Stimulated activated CD4-positive, alpha-beta T cell treated with anti-CD3 and anti-CD28 coated beads, Interleukin-15, amount 100 ng/mL, for 1 hour (primary cell): ENCODE results near the gene GNG5.
A peak's percentile ranks its signal among the peaks of the same experiment; 100 is the strongest.
"Not testable (repeated sequence)": the region's sequence is repeated elsewhere in the genome, so short reads cannot be mapped to it uniquely, and the experiment has no call there.

Source experiments
- DNase-seq, 2 donors: peaks; one replicate each; pipeline ENCODE4 v3.0.0-alpha.2; 2020; ENCODE audit warnings: low read depth in 1 of 2, low spot score in 1 of 2

The GNG5 gene

DNA sequence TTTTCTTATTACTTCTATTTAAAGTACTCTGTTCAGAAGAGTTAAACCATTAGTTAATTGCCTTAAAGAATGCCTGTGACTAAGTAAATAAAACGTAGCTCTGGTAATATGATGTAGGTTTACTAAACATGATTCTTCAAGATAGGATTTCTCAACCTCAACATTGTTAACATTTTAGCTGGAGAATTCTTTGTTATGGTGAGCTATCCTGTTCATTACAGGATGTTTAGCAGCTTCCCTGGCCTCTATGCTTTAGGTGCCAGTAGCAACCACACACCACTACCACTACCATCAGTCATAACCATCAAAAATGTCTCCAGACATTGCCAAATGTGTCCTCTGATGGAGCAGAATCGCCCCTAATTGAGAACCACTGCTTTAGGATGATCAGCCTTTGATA, 16.6 kb downstream of the GNG5 start:
- DNase-seq = no peak

DNA sequence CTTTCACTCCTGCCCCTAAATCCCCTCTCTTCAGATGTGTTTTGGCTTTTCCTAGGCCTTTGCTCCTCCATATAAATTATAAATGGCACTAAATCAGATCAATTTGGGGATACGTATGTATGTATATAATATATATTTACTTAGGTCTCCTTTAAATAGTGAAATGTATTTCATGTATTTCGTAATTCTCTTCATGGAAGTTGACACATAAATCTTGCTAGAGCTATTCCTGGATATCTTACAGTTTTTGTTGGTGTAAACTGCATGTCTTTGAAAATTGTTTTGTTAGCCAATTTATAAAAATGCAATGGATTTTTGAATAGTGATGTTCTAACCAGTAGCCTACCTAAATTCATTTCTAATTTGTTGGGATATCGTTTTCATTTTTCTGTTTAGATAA, 18.3 kb downstream of the GNG5 start:
- DNase-seq = no peak

DNA sequence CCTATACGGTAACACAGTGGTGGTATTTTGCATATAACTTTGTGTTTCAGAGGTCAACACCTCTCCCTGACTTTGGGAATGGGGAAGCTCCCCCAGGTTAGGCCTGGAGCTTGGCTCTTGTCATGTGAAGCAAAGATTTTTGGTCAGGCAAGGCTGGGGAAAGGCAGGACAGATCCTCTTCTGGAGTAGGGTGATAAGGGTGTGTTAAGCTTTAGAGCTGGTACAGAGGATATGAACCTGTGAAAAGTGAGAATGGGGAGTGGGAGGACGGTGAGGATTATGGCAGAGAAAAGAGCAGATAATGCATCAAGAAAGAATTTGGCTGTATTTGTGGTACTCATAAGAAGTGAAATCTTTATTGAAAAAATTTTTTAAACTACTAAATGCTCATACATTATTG, 25.1 kb downstream of the GNG5 start:
- DNase-seq = no peak

DNA sequence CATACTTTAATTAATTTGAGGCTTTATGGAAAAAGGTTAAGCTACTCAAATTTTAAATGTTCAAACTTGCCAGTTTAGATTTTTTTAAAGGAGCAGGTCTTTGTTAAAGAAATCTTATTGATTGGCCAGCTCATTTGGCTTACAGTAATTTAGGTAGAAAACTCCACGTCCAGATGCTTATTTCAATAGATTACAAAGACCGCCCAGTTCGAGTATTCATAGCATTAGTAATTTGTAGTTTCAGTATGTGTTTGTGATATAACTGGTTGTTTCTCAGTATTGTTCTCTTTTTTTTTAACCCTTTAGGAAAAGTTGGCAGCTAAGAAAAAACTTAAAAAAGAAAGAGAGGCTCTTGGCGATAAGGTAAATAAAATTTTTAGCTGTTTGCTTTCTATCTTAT, 25.7 kb downstream of the GNG5 start:
- no peak for DNase-seq

DNA sequence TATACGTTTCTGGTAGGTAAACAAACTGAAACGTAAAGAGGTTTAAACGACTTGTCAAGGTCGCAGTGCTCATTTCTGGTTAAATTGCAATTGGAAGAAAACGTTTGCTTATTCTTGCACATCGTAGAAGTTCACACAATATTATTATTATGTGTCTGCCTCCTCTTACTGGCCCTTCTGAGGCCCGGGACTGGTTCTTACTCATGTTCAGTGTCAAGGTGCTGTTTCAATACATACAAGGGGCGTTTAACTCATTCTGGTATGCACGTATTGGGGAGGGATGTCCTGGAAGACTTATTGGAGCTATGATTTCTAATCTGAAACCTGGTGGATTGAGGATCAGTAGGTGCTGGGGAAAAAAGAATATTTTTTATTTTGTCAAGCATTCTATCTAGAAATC, 26.4 kb downstream of the GNG5 start:
- DNase-seq = no peak

DNA sequence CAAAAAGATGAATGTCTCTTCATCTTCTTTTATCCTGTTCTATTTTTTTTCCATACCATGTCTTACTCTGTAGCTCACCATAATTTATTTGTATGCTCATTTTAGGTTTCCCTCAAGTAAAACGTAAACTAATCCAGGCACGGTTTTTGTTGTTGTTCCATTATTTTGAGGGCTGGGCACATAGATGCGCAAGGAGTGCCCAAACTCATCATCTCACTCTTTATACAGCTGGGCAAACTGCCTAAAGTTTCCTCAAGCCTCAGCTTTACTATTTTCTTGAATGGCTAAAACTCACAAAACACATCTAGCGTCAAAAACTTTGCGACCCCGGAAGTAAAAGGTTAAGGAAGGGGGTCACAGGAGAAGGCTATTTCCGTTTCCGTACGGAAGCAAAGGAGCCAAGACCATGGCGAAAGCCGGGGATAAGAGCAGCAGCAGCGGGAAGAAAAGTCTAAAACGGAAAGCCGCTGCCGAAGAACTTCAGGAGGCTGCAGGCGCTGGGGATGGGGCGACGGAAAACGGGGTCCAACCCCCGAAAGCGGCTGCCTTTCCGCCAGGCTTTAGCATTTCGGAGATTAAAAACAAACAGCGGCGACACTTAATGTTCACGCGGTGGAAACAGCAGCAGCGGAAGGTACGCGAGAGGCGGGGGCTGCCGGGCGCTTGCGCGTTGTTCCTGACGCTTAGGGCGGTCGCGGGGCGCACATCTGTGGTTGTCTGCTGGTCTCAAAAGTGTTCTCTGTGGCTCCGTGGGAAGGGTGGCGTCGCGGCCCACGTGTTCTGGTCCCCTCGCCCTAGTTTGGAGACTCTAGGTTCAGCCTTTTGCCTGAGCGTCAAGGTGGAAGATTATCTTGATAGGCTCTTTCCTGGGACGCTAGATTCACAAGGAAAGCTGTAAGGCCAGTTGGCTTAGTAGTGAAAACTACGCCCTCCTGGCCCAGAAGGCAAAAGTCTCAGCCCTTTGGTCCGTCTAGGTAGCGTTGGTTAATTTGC, 27.2 kb downstream of the GNG5 start, which contains the start of gene RPF1:
Gene RPF1, plus strand, starts transcription at position 391 of the 993 bp plus-strand sequence. Its CDS starts 16 bp downstream, at position 407.
- peak; percentile 47 to 55 for DNase-seq

DNA sequence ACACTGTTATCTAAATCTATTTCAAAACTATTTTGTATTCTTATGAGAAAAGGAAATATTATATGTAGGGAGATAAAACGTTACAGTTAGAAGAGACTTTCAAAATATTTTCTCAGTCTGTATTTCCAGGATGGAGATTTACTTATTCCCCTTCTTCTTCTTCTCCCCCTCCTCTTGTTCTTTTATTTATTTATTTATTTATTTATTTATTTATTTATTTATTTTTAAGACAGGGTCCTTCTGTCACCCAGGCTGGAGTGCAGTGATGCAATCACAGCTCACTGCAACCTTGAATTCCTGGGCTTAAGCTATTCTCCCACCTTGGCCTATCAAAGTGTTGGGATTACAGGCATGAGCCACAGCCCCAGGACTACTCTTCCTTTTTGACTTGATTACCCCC, 30.2 kb downstream of the GNG5 start:
- DNase-seq = no peak

DNA sequence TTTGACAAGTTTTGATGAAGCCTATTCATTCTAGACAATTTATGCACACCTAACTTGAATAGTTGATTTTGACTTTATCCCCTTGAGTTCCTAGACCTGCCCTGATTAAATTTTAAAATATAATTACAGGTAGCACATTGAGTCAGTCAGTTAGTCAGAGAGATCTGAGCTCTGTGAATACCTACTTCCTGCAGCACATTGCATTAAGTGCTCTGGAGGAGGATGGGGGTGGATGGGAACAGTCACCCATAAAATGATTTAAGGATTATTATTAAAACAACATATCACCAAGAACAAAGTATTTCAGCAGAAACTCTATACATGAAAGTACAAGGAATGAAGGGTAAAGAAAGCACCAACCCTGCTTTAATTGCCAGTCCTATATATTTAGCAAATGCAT, 39.1 kb downstream of the GNG5 start:
- DNase-seq = no peak

DNA sequence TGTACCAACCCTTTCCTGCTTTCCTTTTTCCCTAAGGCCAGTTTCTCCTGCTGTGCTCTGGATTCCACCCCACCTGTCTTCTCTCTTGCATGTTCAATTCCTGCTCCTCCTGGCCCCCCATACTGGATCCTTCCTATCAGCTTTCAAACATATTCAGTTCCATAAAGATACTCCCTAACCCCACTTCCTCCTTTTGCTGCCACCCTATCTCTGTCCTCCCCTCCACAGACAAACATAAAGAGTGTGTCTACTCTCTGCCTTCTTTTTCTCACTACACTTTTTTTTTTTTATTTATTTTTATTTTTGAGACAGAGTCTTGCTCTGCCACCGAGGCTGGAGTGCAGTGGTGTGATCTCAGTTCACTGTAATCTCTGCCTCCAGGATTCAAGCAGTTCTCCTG, 44.3 kb downstream of the GNG5 start:
- no peak for DNase-seq

DNA sequence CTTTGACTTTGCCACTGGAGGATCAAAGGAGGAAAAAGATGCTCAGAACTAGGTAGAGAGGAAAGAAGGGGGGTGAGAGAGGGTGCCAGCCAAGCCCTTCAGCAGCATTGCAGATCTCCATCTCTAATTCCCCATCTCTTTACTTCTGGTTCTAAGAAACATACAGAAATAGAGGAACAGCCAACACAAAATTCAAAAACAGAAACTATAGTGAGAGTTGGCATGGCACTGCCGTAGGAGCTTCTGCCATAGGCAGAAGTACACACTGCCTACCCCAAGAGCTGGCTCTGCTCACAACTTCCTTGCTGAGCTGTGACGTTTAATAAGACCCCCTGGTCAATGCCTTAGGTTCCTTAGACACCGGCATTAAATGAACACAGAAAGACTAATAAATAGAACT, 53.9 kb downstream of the GNG5 start:
- no peak for DNase-seq

DNA sequence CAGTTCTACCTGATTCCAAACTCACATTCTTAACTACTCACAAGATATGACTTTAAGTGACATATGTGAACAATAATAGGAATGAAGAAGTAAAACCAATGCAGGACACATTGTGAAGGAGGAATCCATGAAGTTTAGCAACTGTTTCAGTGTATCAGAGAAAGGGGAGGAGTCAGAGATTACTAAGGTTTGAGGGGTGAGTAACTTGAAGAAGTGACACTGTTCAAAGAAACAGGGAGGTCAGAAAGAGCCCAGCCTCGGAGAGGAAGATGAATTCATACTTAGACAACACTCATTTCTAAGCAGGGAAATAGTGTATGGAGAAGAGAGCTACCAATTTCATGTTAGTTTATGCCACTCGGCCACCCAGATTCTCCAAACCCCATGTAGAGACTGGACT, 55.5 kb downstream of the GNG5 start:
- no peak for DNase-seq

DNA sequence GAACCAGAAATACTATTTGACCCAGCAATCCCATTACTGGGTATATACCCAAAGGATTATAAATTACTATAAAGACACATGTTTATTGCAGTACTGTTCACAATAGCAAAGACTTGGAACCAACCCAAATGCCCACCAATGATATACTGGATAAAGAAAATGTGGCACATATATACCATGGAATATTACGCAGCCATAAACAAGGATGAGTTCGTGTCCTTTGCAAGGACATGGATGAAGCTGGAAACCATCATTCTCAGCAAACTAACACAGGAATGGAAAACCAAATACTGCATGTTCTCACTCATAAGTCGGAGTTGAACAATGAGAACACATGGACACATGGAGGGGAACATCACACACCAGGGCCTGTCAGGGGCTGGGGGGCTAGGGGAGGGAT, 57.7 kb downstream of the GNG5 start:
- not testable (repeated sequence) for DNase-seq
